Measurements from ENCODE around the gene RYR1. TPM values are rescaled to one million over a fixed set of nuclear protein-coding genes. Genes with fewer than 3 reads are reported as not detected.

The RYR1 gene
- total and polyA plus RNA-seq, 8 donors, result 1.5 to 5.8 (median 3.6) TPM

DNA sequence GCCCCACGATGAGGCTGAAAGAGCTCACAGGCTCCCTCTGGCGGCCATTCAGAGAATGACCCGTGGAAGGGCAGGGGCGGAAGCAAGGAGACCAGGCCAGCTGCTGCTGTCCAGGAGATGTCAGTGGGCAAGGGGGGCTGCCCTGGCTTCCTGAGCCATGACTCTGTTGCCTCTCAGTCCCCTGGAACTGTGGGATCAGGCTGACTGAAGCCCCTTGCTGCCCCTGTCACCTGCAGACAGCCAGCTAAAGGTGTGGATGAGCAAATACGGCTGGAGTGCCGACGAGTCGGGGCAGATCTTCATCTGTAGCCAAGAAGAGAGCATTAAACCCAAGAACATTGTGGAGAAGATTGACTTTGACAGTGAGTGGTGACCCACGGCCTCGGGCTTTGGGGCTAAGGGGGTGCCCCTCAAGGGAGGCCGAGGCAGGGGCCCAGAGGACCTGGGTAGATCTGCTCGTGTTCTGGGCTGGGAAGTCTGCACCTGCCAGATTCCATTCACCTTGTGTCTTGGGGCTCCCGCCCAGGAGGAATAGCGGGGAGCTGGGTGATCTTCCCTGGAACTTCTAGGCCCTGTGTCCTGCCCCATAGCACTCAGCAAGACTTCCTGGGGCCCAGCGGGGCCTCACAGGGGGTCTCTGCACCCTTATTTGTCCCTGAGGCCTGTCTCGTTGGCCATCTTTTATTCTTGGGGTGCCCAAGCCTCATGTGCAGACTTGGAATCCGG lies 201.4 kb downstream of the RYR1 start:
- DNase-seq (peak in 3 of 4 donors; percentile 75 to 93 (median 79)), ATAC-seq (peak; percentile 77)
- intact Hi-C loops (cut with DNase I), result loop anchor here in 1 of 2 donors (10.0 kb wide), 1 partner anchor 90 kb away; no protein-coding TSS in a partner anchor
- Histone ChIP-seq H3K36me3 (peaks cover 0 to 60% of the 10 kb centered on the region in 2 donors), H3K4me3 (no peak overlapping the region), H3K9me3 (no peaks in the 10 kb centered on the region), H3K27ac (peak overlapping the region in 1 of 2 donors; percentile 10), H3K4me1 (peaks cover 0 to 42% of the 10 kb centered on the region in 2 donors), H3K27me3 (no peaks in the 10 kb centered on the region)
- TF ChIP-seq, protein P1, sequence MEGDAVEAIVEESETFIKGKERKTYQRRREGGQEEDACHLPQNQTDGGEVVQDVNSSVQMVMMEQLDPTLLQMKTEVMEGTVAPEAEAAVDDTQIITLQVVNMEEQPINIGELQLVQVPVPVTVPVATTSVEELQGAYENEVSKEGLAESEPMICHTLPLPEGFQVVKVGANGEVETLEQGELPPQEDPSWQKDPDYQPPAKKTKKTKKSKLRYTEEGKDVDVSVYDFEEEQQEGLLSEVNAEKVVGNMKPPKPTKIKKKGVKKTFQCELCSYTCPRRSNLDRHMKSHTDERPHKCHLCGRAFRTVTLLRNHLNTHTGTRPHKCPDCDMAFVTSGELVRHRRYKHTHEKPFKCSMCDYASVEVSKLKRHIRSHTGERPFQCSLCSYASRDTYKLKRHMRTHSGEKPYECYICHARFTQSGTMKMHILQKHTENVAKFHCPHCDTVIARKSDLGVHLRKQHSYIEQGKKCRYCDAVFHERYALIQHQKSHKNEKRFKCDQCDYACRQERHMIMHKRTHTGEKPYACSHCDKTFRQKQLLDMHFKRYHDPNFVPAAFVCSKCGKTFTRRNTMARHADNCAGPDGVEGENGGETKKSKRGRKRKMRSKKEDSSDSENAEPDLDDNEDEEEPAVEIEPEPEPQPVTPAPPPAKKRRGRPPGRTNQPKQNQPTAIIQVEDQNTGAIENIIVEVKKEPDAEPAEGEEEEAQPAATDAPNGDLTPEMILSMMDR (IDR thresholded peaks at IDR 0.05), result peak; percentile 94 to 96

DNA sequence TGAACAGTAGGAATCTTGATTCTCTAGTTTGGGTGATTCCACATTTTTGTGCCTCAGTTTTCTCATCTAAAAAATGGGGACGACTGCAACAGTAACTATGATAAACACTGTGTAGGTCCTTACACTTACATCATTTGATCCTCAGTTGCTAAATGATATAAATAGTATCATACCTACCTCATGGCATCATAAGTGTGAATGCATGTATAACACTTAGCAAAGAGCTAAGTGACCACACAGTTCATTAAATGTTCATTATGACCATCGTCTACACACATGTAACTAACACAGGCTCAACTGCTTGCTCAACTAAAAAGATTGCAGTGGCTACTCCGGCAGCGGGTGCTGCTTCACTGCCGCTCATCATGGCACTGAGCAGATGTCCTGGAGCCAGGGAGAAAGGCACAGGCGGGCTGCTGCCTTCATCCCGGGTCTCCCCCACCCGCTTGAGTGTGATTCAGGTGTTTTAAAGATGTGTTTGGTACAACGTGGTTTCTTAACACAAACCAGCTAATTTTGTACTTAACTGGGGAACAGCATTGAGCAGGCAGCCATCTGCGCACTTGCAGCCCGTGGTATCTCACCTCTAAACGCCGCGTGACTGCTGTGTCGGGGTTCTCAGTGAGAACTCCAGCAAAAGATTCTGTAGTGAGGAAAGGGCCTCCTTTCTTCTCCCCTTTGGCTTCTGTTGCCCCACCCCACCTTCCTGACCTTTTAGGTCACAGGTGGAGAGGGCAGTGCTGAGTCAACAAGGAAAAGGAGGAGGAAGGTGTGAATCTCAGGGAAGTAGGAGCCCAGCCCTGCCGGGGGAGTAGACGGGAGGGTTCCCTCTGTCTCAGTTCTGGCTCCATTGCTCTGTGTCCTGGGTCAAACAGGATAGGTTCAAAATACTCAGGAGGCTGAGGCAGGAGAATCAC lies 202.2 kb downstream of the RYR1 start:
- H3K27ac ChIP-seq, result peak overlapping the region; percentile 5 to 48
- H3K27me3 ChIP-seq, result no peaks in the 10 kb centered on the region
- no peaks in the 10 kb centered on the region for H3K9me3 ChIP-seq
- H3K4me3 ChIP-seq, result no peak overlapping the region
- DNase-seq (no peak), ATAC-seq (no peak)
- H3K4me1 ChIP-seq, result peaks cover 0 to 43% of the 10 kb centered on the region in 2 donors
- TF ChIP-seq, protein P1 (IDR thresholded peaks at IDR 0.05), result no peak
- peaks cover 0 to 52% of the 10 kb centered on the region in 2 donors for H3K36me3 ChIP-seq
- intact Hi-C loops (cut with DNase I), result loop anchor here in 1 of 2 donors (10.0 kb wide), 1 partner anchor 89 kb away; no protein-coding TSS in a partner anchor

Other genes with a start within 250 kb of the RYR1 start
- gene DPF1, start 209.5 kb upstream of the RYR1 start, total RNA-seq, result under 1 TPM; 0.39 to 0.79 TPM
- gene DPF1, start 209.5 kb upstream of the RYR1 start, polyA plus RNA-seq (ENCODE audit: insufficient read length in 6 of 6), result 1 to 10 TPM; 2.5 to 4.3 (median 3.4) TPM
- 10 to 100 TPM; 40.2 to 91.3 TPM for gene PPP1R14A, start 177.3 kb upstream of the RYR1 start, total RNA-seq
- gene PPP1R14A, start 177.3 kb upstream of the RYR1 start, polyA plus RNA-seq (ENCODE audit: insufficient read length in 6 of 6), result 10 to 100 TPM; 20.6 to 47.9 (median 32.0) TPM
- 100 to 1,000 TPM; 206 to 317 TPM for gene SPINT2, start 169.1 kb upstream of the RYR1 start, total RNA-seq
- 100 to 1,000 TPM; 209 to 239 (median 218) TPM for gene SPINT2, start 169.1 kb upstream of the RYR1 start, polyA plus RNA-seq (ENCODE audit: insufficient read length in 6 of 6)
- 100 to 1,000 TPM in 1 of 2 donors, 10 to 100 TPM in 1; 63.2 to 120 TPM for gene C19orf33, start 129.4 kb upstream of the RYR1 start, total RNA-seq
- gene C19orf33, start 129.4 kb upstream of the RYR1 start, polyA plus RNA-seq (ENCODE audit: insufficient read length in 6 of 6), result 10 to 100 TPM; 14.4 to 35.7 (median 23.2) TPM
- 10 to 100 TPM; 52.0 to 59.6 TPM for gene YIF1B, start 117.7 kb upstream of the RYR1 start, total RNA-seq
- 10 to 100 TPM; 27.8 to 43.6 (median 30.8) TPM for gene YIF1B, start 117.7 kb upstream of the RYR1 start, polyA plus RNA-seq (ENCODE audit: insufficient read length in 6 of 6)
- gene KCNK6, start 113.8 kb upstream of the RYR1 start, total RNA-seq, result 10 to 100 TPM; 11.8 to 12.4 TPM
- 1 to 10 TPM; 4.3 to 6.0 (median 4.8) TPM for gene KCNK6, start 113.8 kb upstream of the RYR1 start, polyA plus RNA-seq (ENCODE audit: insufficient read length in 6 of 6)
- gene CATSPERG, start 97.9 kb upstream of the RYR1 start, total RNA-seq, result 1 to 10 TPM; 7.6 to 9.6 TPM
- gene CATSPERG, start 97.9 kb upstream of the RYR1 start, polyA plus RNA-seq (ENCODE audit: insufficient read length in 6 of 6), result 10 to 100 TPM in 2 of 6 donors, 1 to 10 TPM in 4; 5.6 to 11.8 (median 8.7) TPM
- gene PSMD8, start 59.1 kb upstream of the RYR1 start, total RNA-seq, result 100 to 1,000 TPM; 140 to 173 TPM
- gene PSMD8, start 59.1 kb upstream of the RYR1 start, polyA plus RNA-seq (ENCODE audit: insufficient read length in 6 of 6), result 100 to 1,000 TPM; 116 to 132 (median 126) TPM
- under 1 TPM; 0.34 to 0.52 TPM for gene GGN, start 45.7 kb upstream of the RYR1 start, total RNA-seq
- gene GGN, start 45.7 kb upstream of the RYR1 start, polyA plus RNA-seq (ENCODE audit: insufficient read length in 6 of 6), result under 1 TPM in 5 of 6 donors, not detected in 1; 0.16 to 0.77 (median 0.28) TPM
- gene SPRED3, start 45.0 kb upstream of the RYR1 start, total RNA-seq, result 1 to 10 TPM in 1 of 2 donors, under 1 TPM in 1; 0.93 to 1.9 TPM
- under 1 TPM; 0.27 to 0.93 (median 0.31) TPM for gene SPRED3, start 45.0 kb upstream of the RYR1 start, polyA plus RNA-seq (ENCODE audit: insufficient read length in 6 of 6)
- 10 to 100 TPM; 13.8 to 17.3 TPM for gene FAM98C, start 30.6 kb upstream of the RYR1 start, total RNA-seq
- gene FAM98C, start 30.6 kb upstream of the RYR1 start, polyA plus RNA-seq (ENCODE audit: insufficient read length in 6 of 6), result 10 to 100 TPM; 13.3 to 21.2 (median 19.0) TPM
- 10 to 100 TPM in 1 of 2 donors, 1 to 10 TPM in 1; 5.3 to 23.8 TPM for gene RASGRP4, start 7.5 kb upstream of the RYR1 start, total RNA-seq
- gene RASGRP4, start 7.5 kb upstream of the RYR1 start, polyA plus RNA-seq (ENCODE audit: insufficient read length in 6 of 6), result 1 to 10 TPM; 2.0 to 3.2 (median 2.6) TPM
- gene MAP4K1, start 184.3 kb downstream of the RYR1 start, total RNA-seq, result 10 to 100 TPM in 1 of 2 donors, 1 to 10 TPM in 1; 6.1 to 10.7 TPM
- 1 to 10 TPM; 3.1 to 5.0 (median 3.9) TPM for gene MAP4K1, start 184.3 kb downstream of the RYR1 start, polyA plus RNA-seq (ENCODE audit: insufficient read length in 6 of 6)
- gene EIF3K, start 185.5 kb downstream of the RYR1 start, total RNA-seq, result 100 to 1,000 TPM; 184 to 224 TPM
- gene EIF3K, start 185.5 kb downstream of the RYR1 start, polyA plus RNA-seq (ENCODE audit: insufficient read length in 6 of 6), result 100 to 1,000 TPM; 249 to 284 (median 276) TPM
- gene ACTN4, start 214.0 kb downstream of the RYR1 start, total RNA-seq, result 100 to 1,000 TPM; 576 to 647 TPM
- 100 to 1,000 TPM; 373 to 467 (median 397) TPM for gene ACTN4, start 214.0 kb downstream of the RYR1 start, polyA plus RNA-seq (ENCODE audit: insufficient read length in 6 of 6)

Data from left lung (tissue), 10 donors.